ENCODE results near the gene CPPED1.
"Not testable (repeated sequence)": the region's sequence is repeated elsewhere in the genome, so short reads cannot be mapped to it uniquely, and the experiment has no call there.

Gene CPPED1

GRCh38 chr16:12766208-12766607 is 37.5 kb downstream of the CPPED1 start:
- DNase-seq: not testable (repeated sequence)

DNA sequence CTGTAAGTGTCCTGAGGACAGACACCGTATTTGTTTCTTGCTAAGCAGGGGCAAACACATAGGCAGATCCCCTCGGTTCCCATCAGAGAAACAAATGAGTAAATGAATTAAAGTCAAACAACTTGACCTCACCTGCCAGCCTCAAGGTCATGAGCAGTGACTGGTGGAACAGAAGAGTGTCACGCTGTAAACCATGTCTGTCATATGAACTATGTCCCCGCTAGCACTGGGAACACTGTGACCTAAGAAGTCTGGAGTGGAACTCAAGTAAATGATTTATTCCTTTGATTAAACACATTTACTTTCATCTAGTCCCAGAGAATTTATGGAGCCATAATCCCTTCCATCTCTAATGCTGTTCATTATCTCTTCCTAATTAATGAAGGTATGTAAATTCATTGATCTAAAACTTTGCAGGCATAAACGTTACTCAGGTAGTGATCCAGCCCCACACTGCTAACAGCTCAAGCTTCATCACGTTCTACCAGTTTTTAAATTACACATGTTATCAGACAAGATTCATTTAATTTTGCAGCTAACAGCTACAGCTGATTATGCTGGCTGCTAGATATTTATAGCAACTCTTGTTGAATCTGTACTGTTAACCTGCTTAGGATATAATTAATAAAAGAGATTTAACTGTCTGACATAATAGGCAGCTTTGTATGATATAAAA is 38.7 kb downstream of the CPPED1 start:
- no peak for DNase-seq

- no peak for DNase-seq
Measured at GRCh38 chr16:12763517-12763916, 40.2 kb downstream of the CPPED1 start.

- no peak for DNase-seq
Measured at GRCh38 chr16:12760819-12761611, 42.7 kb downstream of the CPPED1 start.

GRCh38 chr16:12758670-12759558 is 44.8 kb downstream of the CPPED1 start:
- DNase-seq: no peak

- no peak for DNase-seq
Measured at GRCh38 chr16:12758031-12758669, 45.5 kb downstream of the CPPED1 start.

DNA sequence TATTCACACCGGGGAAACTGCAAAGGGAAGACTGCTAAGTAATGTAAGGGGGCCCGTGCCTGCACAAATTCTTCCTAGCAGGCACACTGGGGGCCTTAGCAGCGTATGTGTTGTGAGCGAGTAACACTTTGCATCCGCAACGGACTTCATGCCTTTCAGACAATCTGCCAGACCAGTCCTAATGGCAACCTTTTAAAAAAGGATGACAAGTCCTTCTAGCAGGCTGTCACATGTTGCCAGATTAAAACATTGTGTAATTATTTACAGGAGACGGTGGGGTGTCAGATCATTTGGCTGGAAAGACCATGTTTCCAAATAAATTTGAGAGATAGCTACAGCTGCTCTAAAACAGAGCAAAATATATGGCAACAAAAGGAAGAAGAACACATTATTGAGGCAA is 46.1 kb downstream of the CPPED1 start:
- DNase-seq: no peak

GRCh38 chr16:12754824-12755543 is 48.7 kb downstream of the CPPED1 start:
- no peak for DNase-seq

DNA sequence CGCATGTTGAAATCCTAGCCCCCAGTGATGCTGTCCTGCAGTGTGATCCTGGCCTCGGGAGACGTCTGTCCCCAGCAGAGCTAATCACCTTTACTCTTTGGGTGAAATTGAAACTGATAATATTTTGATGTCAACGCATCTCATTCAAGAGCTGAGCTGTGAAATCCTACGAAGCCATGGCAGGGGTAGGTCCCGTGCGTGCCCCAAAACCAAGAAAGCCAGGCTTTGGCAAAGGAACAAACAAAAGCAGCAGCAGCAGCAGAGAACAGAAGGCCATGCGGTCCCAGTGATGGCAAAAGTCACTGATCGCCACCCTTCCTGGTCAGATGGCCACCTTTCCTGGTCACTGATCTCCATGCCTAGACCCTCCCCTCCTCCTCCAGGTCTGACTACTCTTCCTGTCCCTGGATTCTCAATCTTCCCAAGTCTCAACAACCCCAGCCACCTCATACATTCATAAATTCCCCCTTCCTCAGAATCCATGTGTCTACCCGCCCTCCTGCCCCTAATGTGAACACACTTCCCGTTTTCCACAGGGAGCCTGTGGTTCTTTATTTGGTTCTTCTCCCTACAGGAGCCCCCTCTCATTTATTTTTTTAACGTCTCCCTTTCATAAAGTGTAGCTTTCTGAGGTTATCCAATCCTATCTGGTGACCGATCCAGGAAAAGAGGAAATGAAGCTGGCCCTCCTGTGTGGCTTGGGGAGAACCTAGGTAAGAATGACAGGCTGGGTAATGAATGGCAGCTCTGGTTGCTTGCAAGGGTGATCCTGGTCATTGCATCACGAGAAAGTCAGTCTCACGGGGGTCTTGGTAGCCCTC is 50.3 kb downstream of the CPPED1 start:
- no peak for DNase-seq

GRCh38 chr16:12752159-12752558 is 51.5 kb downstream of the CPPED1 start:
- no peak for DNase-seq

DNA sequence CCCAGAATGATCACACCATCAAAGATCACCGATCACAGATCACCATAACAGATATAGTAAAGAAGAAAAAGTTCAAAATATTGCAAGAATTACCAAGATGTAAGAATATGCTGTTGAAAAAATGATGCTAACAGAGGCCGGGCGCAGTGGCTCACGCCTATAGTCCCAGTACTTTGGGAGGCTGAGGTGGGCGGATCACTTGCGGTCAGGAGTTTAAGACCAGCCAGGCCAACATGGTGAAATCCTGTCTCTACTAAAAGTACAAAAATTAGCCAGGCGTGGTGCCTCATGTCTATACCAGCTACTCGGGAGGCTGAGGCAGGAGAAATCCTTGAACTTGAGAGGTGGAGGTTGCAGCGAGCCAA is 53.2 kb downstream of the CPPED1 start:
- no peak for DNase-seq

DNA sequence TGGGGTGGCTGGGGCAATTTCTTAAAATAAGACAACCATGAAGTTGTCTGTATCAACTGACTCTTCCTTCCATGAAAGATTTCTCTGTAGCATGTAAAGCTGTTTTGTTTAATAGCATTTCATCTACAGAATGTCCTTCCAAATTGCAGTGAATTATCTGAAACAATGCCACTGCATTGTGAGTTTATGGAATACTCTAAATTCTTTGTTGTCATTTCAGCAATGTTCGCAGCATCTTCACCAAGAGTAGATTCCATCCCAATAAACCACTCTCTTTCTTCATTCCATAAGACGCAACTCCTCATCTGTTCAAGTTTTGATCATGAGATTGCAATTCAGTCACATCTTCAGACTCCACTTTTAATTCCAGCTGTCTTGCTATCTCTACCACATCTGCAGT is 54.6 kb downstream of the CPPED1 start:
- DNase-seq: no peak

- no peak for DNase-seq
Measured at GRCh38 chr16:12747827-12748226, 55.9 kb downstream of the CPPED1 start.

DNA sequence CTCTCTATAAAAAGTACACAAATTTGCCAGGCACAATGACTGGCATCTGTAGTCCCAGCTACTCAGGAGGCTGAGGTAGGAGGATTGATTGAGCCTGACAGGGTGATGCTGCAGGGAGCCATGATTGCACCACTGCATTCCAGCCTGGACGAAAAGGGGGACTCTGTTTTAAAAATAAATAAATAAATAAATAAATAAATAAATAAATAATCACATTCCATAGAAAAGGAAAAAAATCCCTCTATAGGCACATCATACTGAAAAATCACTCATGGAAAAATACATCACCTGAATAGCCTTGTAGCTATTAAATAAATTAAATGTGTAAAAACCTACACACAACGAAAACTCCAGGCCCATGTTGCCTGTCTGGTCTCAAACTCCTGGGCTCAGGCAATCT is 56.4 kb downstream of the CPPED1 start:
- no peak for DNase-seq

DNA sequence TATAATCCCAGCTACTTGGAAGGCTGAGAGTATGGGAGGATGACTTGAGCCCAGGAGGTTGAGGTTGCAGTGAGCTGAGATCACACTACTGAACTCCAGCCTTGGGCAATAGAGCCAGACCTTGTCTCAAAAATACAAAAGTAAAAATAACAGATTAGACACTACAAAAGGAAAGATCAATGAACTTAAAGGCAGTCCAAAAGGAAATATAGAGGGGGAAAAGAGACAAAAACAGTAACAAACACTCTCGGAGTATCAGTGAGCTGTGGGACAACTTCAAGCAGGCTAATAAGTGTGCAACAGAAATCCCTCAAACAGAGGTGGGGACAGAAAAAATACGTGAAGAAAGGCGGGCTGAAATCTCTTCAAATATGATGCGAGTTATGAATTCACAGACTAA is 58.8 kb downstream of the CPPED1 start:
- DNase-seq: no peak

- DNase-seq: no peak
Measured at GRCh38 chr16:12742741-12743140, 60.9 kb downstream of the CPPED1 start.

GRCh38 chr16:12740986-12741610 is 62.6 kb downstream of the CPPED1 start:
- DNase-seq: no peak

GRCh38 chr16:12739738-12740137 is 63.9 kb downstream of the CPPED1 start:
- no peak for DNase-seq

DNA sequence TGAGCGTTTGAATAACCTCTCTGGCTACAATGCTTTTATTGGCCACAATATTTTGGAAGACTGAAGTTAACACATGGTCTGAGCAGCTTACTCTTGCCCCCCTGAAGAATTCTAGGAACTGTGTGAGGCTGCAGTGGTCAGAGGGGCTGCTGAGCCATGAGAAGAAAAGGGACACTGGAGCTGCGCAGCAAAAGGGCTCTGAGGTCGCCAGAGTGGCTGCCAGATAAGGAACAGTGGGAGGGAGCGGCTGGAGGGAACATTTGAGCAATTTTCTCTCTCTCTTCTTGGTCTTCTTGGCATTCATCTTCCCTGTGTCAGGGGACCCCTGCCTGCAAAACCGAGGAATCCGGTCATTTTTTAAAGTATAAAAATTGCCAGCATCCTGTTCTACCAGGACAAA is 66.1 kb downstream of the CPPED1 start:
- no peak for DNase-seq

DNA sequence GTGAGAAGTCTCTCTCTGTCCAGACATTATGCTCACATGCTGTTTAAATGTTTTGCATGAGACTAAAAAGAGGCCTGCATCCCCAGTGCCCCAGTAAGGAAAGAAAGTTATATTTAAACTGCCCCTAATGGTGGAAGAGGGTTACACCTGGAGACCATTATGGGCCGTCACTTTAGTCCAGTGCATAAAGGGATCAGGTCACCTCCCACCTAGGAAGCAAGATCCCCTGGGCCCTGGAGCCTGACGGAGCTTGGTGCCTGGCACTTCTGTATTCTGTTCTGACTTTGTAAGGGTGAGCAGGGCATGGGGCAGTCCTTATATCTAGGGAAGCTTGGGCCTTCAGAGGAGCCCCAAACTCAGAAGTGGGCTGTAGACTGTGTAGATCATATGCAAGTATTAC is 67.9 kb downstream of the CPPED1 start:
- no peak for DNase-seq

DNA sequence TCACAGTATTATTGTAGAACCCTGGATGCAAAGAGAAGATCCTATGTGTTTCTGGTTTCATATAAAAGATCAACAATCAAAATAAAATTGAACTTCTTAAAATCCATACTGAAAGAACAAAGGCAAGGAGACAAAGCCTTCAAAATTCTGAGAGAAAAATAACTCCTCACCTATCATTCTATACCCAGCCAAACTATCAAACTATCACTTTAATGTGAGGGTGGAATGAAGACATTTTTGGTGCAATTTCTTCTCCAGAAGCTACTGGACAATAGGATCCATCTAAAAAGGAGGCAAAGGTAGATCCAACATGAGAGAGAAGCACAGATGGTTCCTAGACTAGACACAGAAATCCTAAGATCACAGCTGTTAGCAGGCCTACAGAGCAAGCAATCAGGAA is 71.1 kb downstream of the CPPED1 start:
- no peak for DNase-seq
